IMR-90 (cell line): ENCODE results near the gene TPSG1. TPM values are rescaled to one million over a fixed set of nuclear protein-coding genes. Genes with fewer than 3 reads are reported as not detected.
"Not testable (repeated sequence)": the region's sequence is repeated elsewhere in the genome, so short reads cannot be mapped to it uniquely, and the experiment has no call there.

Experiments used
- ATAC-seq: fragments of 200-7000 bp; cut with Tn5 transposase; 2 replicates; pipeline ENCODE4 v1.9.1; 2020; ENCODE audit warnings: low read depth, mild to moderate bottlenecking, moderate library complexity
- BruUV-seq: library from RNA; stranded (reverse); fragments of 400-500 nt; replicated peaks from 2 replicates; lab custom pipeline; 2021; lab: Mats Ljungman, UMichigan
- CTCF ChIA-PET: fragments of 300-600 bp; formaldehyde crosslinking; extraction: SDS; loops from one replicate; lab custom pipeline; 2021; ENCODE audit warnings: antibody characterized with exemption; lab: Yijun Ruan, JAX
- POLR2A ChIA-PET: fragments of 300-600 bp; sonication (Branson Sonifier 250); formaldehyde crosslinking; loops from one replicate; lab custom pipeline; 2022; ENCODE audit warnings: antibody characterized with exemption; ENCODE audit not compliant: unreplicated experiment; lab: Charles Lee
- DNase-seq: peaks from one replicate; pipeline ENCODE4 v3.0.0; 2013
- H2AFZ ChIP-seq: replicated peaks from 2 replicates; pipeline ENCODE3; 2013; ENCODE audit warnings: low read length, mild to moderate bottlenecking; ENCODE audit not compliant: poor library complexity
- H2AK5ac ChIP-seq: 2 replicates; pipeline ENCODE4 v1.6.1; 2013; ENCODE audit warnings: low read depth, low read length, inconsistent platforms
- H2AK9ac ChIP-seq: replicated peaks from 2 replicates; pipeline ENCODE3; 2013; ENCODE audit warnings: mild to moderate bottlenecking, low read depth, low read length, moderate library complexity; ENCODE audit not compliant: poor library complexity
- H2BK120ac ChIP-seq: 2 replicates; pipeline ENCODE4 v1.6.1; 2013; ENCODE audit warnings: low read depth, low read length, inconsistent platforms
- H2BK15ac ChIP-seq: 3 replicates; pipeline ENCODE4 v1.6.1; 2013; ENCODE audit warnings: low read depth, low read length, inconsistent platforms
- H2BK20ac ChIP-seq: 2 replicates; pipeline ENCODE4 v1.6.1; 2013; ENCODE audit warnings: low read depth, mild to moderate bottlenecking, inconsistent platforms, low read length, moderate library complexity
- H2BK5ac ChIP-seq: 2 replicates; pipeline ENCODE4 v1.6.1; 2013; ENCODE audit warnings: mild to moderate bottlenecking, low read depth, low read length, inconsistent platforms; ENCODE audit not compliant: poor library complexity, severe bottlenecking
- H3K14ac ChIP-seq: replicated peaks from 2 replicates; pipeline ENCODE4 v1.6.1; 2013; ENCODE audit warnings: low read depth, low read length, inconsistent platforms
- H3K18ac ChIP-seq: 2 replicates; pipeline ENCODE4 v1.6.1; 2013; ENCODE audit warnings: low read depth, low read length, control low read depth
- H3K23ac ChIP-seq: 2 replicates; pipeline ENCODE4 v1.6.1; 2013; ENCODE audit warnings: low read depth, low read length, inconsistent platforms
- H3K27ac ChIP-seq: 2 replicates; pipeline ENCODE4 v1.5.1; 2013; ENCODE audit warnings: mild to moderate bottlenecking, control low read depth, low read length; ENCODE audit not compliant: insufficient read depth
- H3K27me3 ChIP-seq: 2 replicates; pipeline ENCODE4 v1.6.1; 2013; ENCODE audit warnings: low read length; ENCODE audit not compliant: control insufficient read depth, insufficient read depth
- H3K36me3 ChIP-seq: 2 replicates; pipeline ENCODE4 v1.6.1; 2013; ENCODE audit warnings: low read length, mixed read lengths; ENCODE audit not compliant: control insufficient read depth, insufficient read depth
- H3K4ac ChIP-seq: 2 replicates; pipeline ENCODE4 v1.6.1; 2013; ENCODE audit warnings: low read depth, low read length, inconsistent platforms
- H3K4me1 ChIP-seq: 2 replicates; pipeline ENCODE4 v1.6.1; 2013; ENCODE audit warnings: low read length, mixed read lengths; ENCODE audit not compliant: control insufficient read depth, insufficient read depth
- H3K4me2 ChIP-seq: 2 replicates; pipeline ENCODE4 v1.6.1; 2013; ENCODE audit warnings: low read depth, mild to moderate bottlenecking, control low read depth, low read length, moderate library complexity
- H3K4me3 ChIP-seq: 2 replicates; pipeline ENCODE4 v1.5.1; 2013; ENCODE audit warnings: low read depth, mild to moderate bottlenecking, control low read depth, low read length, moderate library complexity; ENCODE audit not compliant: insufficient read depth
- H3K56ac ChIP-seq: 2 replicates; pipeline ENCODE4 v1.6.1; 2013; ENCODE audit warnings: low read length, inconsistent platforms; ENCODE audit not compliant: insufficient read depth; ENCODE audit errors: extremely low read depth
- H3K79me1 ChIP-seq, 2 experiments: 2 replicates each; pipeline ENCODE4 v1.6.1; 2013; ENCODE audit warnings: low read length in 2 of 2, inconsistent platforms in 1 of 2, low read depth in 1 of 2
- H3K9ac ChIP-seq: 2 replicates; pipeline ENCODE4 v1.6.1; 2013; ENCODE audit warnings: low read depth, low read length, control low read depth
- H3K9me1 ChIP-seq: 2 replicates; pipeline ENCODE4 v1.6.1; 2013; ENCODE audit warnings: low read length, inconsistent platforms; ENCODE audit not compliant: insufficient read depth
- H3K9me3 ChIP-seq: 2 replicates; pipeline ENCODE4 v1.6.1; 2013; ENCODE audit warnings: low read length; ENCODE audit not compliant: control insufficient read depth, insufficient read depth
- H4K20me1 ChIP-seq: 2 replicates; pipeline ENCODE4 v1.6.1; 2013; ENCODE audit warnings: low read length, inconsistent platforms; ENCODE audit not compliant: insufficient read depth
- H4K5ac ChIP-seq: 2 replicates; pipeline ENCODE4 v1.6.1; 2013; ENCODE audit warnings: mild to moderate bottlenecking, low read depth, low read length, control low read depth
- H4K8ac ChIP-seq, 2 experiments: 2 replicates each; pipeline ENCODE4 v1.6.1; 2013; ENCODE audit warnings: low read depth in 2 of 2, low read length in 2 of 2, control low read depth in 1 of 2, inconsistent platforms in 1 of 2
- H4K91ac ChIP-seq: 2 replicates; pipeline ENCODE4 v1.6.1; 2013; ENCODE audit warnings: low read depth, low read length, inconsistent platforms; ENCODE audit not compliant: insufficient read depth
- MAFK ChIP-seq: IDR thresholded peaks from 2 replicates; pipeline ENCODE4 v1.6.1; 2012; ENCODE audit warnings: low read depth, low read length, improper control_type of control experiment
- WGBS, 2 experiments: methylation state at CpG; one replicate each; pipeline versions ENCODE4 v1.1.5 to v1.1.7; 2013; ENCODE audit warnings: missing lambda C conversion rate in 2 of 2; ENCODE audit not compliant: insufficient read length in 1 of 2; ENCODE audit errors: extremely low coverage in 2 of 2; 5-methylcytosine and 5-hydroxymethylcytosine counted together
- dilution Hi-C: fragments of 300-500 bp; cut with HindIII; formaldehyde crosslinking; loops from one replicate; pipeline ENCODE4 v1.14.3; 2018; ENCODE audit warnings: low sequenced_read_pairs; ENCODE audit not compliant: unreplicated experiment
- in situ Hi-C: fragments of 300-500 bp; cut with MboI; formaldehyde crosslinking; loops from 3 replicates; pipeline ENCODE4 v1.14.3; 2019; ENCODE audit warnings: low sequenced_read_pairs, inconsistent platforms, mixed read lengths
- intact Hi-C: fragments of 100-400 bp; cut with micrococcal nuclease; formaldehyde crosslinking; loops from 2 replicates; pipeline ENCODE4 v1.10.0; 2022
- polyA plus RNA-seq, 3 experiments: library from polyadenylated mRNA; depleted of rRNA; stranded (reverse); fragments of >200 nt; gene quantifications; 2 replicates each; pipeline ENCODE4 v1.2.3, GENCODE V29; 2012; ENCODE audit warnings: low replicate concordance in 1 of 3
- total RNA-seq: library from RNA; depleted of rRNA; stranded (reverse); fragments of >200 nt; gene quantifications from 2 replicates; pipeline ENCODE4 v1.2.3, GENCODE V29; 2012
- TF ChIP-seq, protein P1 (sequence below): fragments of 150-350 bp; IDR thresholded peaks from 2 replicates; pipeline ENCODE4 v1.6.1; 2017; ENCODE audit warnings: mild to moderate bottlenecking, antibody characterized with exemption, low read length, low read depth

Gene TPSG1
- total and polyA plus RNA-seq, 2 of the 4 experiments (the other 2 are of a cell fraction) = not detected

GRCh38 chr16:1272453-1273198 is 47.6 kb upstream of the TPSG1 start:
- no peaks in the 10 kb centered on the region for H3K36me3 ChIP-seq
- peaks cover 2% of the 10 kb centered on the region; the same call in 1 of the 2 replicates for H3K9me3 ChIP-seq
- BruUV-seq = no TSS peak
- H3K9ac ChIP-seq = no peak overlapping the region
- ChIA-PET POLR2A (no interaction called here), CTCF (no interaction called here)
- H3K27ac ChIP-seq = no peak overlapping the region
- intact Hi-C loops (no loop called here), dilution Hi-C loops (no loop called here), in situ Hi-C loops (no loop called here)
- no peak overlapping the region for H3K18ac ChIP-seq
- no peak overlapping the region for H3K56ac ChIP-seq
- H4K91ac ChIP-seq = no peak overlapping the region
- no peak overlapping the region for H2BK5ac ChIP-seq
- H3K9me1 ChIP-seq = no peaks in the 10 kb centered on the region
- TF ChIP-seq, protein P1, sequence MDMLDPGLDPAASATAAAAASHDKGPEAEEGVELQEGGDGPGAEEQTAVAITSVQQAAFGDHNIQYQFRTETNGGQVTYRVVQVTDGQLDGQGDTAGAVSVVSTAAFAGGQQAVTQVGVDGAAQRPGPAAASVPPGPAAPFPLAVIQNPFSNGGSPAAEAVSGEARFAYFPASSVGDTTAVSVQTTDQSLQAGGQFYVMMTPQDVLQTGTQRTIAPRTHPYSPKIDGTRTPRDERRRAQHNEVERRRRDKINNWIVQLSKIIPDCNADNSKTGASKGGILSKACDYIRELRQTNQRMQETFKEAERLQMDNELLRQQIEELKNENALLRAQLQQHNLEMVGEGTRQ = no peak
- TF ChIP-seq MAFK = no peak
- no peak overlapping the region for H3K4ac ChIP-seq
- no peak overlapping the region for H3K23ac ChIP-seq
- no peak overlapping the region for H4K5ac ChIP-seq
- peaks cover 24% of the 10 kb centered on the region for H3K27me3 ChIP-seq
- no peak overlapping the region for H3K14ac ChIP-seq
- no peak overlapping the region for H3K4me2 ChIP-seq
- no peaks in the 10 kb centered on the region for H3K4me1 ChIP-seq
- H2AK5ac ChIP-seq = no peak overlapping the region
- DNase-seq (no peak), ATAC-seq (no peak)
- H4K8ac ChIP-seq = no peak overlapping the region
- H2AFZ ChIP-seq = peak overlapping the region; percentile 32
- no peaks in the 10 kb centered on the region for H3K79me1 ChIP-seq
- WGBS, 2 experiments = 69% methylated on average over 3 of the region's 9 CpGs; no CpG with 5 or more reads in 1 of the 2 experiments
- no peak overlapping the region for H2BK15ac ChIP-seq
- H3K4me3 ChIP-seq = no peak overlapping the region
- H4K20me1 ChIP-seq = no peaks in the 10 kb centered on the region
- H2BK120ac ChIP-seq = no peak overlapping the region
- no peak overlapping the region for H2AK9ac ChIP-seq
- H2BK20ac ChIP-seq = no peak overlapping the region

- H4K20me1 ChIP-seq, H4K8ac ChIP-seq, intact Hi-C loops, BruUV-seq, H3K4ac ChIP-seq, H3K4me1 ChIP-seq, H4K5ac ChIP-seq, H3K9me1 ChIP-seq, ATAC-seq, H3K79me1 ChIP-seq, POLR2A ChIA-PET, dilution Hi-C loops, H2BK5ac ChIP-seq, H3K4me2 ChIP-seq, H2BK20ac ChIP-seq, H3K18ac ChIP-seq, H3K27ac ChIP-seq, CTCF ChIA-PET, H3K14ac ChIP-seq, H4K91ac ChIP-seq, H2BK120ac ChIP-seq, H3K36me3 ChIP-seq, in situ Hi-C loops, DNase-seq, H3K9ac ChIP-seq, H3K56ac ChIP-seq, H2AK9ac ChIP-seq, H2AK5ac ChIP-seq, H3K23ac ChIP-seq, H2BK15ac ChIP-seq, H3K9me3 ChIP-seq, H3K4me3 ChIP-seq: not testable (repeated sequence)
- WGBS, 2 experiments = 0% methylated on average over 1 of the region's 19 CpGs; no CpG with 5 or more reads in 1 of the 2 experiments
- peak overlapping the region; percentile 32 for H2AFZ ChIP-seq
- peaks cover 22% of the 10 kb centered on the region for H3K27me3 ChIP-seq
These were observed 46.8 kb upstream of the TPSG1 start for GRCh38 chr16:1271724-1272413.
